ENCODE results near the gene DDAH1.
"Not testable (repeated sequence)": the region's sequence is repeated elsewhere in the genome, so short reads cannot be mapped to it uniquely, and the experiment has no call there.

Gene DDAH1

DNA sequence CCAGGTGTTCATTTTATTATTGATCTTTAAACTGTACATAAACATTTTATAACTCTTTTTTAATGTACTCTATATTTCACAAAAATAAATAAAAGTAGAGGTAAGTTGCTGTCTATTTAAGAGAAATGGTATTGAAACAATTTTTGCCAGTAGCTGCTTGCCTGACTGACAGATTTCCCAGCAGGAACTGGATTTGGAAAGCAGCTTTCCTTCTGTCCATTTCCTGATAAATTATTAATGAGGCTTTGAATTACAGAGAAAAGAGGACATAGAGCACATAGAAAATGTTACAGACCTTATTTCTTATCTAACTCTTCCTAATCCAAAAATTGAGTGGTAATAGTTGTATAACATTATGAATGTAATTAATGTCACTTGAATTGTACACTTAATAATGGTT, 108.8 kb downstream of the DDAH1 start:
- DNase-seq = no peak

DNA sequence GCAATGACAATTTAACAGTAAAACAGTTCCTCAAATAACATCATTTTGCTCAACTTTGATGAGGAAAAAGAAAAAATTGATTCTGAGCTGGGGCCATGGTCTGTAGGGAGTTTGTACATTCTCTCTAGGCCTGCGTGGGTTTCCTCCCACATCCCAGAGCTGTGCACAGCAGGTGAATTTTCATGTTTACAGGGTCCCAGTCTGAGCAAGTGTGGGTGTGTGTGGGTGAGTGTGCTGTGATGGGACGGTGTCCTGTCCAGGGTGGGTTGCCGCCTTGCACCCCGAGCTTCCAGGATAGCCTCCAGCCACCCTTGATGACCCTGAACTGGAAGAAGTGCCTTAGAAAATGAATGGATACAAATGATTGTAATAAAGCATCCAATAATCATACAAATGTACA, 112.9 kb downstream of the DDAH1 start:
- DNase-seq = no peak

DNA sequence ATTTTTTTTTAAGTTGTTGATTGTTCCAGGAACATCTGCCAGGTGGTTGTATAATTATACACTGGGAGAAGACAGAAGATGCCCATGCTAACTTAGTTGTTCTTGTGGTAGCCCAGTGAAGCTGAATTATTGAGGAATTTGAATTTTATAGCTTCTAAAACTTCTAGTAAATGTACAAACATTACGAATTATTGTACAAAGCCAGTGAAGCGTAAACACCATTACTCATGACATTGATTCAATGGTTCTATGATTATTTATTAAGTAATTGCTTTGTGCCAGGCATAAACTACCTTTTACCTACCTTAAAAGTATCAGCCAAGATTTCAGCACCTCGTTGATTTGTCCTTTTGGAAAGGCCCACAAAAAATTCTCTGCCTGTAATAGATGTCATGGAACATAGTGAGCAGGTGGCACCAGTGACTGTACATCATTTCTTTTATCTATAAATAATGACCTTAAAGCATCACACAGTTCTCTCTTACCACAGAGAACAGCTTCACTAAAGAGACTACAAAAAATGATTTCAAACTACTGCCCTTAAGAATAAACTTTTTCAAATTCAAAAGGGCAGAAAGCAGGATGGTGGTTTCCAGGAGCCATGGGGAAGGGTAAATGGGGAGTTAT, 113.6 kb downstream of the DDAH1 start:
- DNase-seq = no peak

DNA sequence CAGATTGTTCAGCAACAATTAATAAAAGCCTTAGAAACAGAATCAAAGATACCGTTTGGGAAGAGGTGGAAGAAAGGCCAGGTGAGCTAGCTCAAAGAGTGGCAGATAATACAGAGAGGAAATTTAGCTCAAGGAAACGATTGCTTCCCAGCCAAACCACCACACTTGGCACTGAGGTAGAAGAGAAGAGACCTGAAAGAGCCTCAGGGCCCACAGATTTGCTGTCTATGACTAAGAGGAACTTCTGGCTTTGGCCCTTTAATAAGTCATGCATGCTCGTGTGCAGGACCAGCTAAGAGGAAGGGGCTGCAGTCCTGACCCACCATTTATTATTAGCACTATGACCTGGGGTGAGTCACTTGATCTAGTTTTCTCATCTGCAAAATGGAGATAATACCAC, 115.7 kb downstream of the DDAH1 start:
- no peak for DNase-seq

DNA sequence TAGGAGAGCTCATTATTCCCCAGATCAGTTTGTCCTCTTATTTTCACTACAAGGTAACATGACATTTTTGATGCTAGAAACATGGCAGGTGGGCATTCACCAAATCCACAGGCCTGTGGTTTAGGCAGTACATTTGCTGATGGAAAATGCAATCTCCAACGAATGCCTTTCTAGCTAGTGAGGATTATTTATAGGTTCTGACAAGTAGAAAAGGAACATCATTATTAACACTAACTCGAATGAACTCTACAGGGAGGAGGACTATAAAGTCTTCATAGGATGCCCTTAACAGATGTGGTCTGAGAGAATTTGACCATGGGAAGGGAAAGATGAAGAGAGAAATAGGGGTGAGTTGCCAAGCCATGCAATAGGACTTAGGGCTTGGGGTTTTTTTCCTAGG, 117.1 kb downstream of the DDAH1 start:
- DNase-seq = no peak

DNA sequence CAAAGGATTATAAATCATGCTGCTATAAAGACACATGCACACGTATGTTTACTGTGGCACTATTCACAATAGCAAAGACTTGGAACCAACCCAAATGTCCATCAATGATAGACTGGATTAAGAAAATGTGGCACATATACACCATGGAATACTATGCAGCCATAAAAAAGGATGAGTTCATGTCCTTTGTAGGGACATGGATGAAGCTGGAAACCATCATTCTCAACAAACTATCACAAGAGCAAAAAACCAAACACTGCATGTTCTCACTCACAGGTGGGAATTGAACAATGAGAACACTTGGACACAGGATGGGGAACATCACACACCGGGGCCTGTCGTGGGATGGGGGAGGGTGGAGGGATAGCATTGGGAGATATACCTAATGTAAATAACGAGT, 117.7 kb downstream of the DDAH1 start:
- not testable (repeated sequence) for DNase-seq

DNA sequence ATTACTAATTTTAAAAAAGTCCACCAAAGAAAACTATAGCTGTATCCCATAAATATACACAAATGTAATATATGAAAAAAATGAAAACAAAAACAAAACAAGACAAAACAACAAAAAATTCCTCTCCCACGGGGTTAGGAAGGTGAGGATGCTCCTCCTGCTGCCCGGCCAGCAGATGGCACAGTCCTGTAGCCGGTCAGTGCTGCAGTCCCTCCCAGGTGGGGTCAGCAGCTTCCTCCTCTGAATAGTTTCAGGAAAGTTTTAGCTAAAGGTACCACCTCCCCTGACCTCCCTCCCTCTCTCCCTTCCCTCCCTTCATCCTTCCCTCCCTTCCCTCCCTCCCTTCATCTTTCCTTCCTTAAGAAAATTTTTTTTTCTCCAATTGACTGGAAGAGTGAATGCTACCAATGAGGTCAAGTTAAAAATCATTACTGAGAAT, 120.7 kb downstream of the DDAH1 start:
- no peak for DNase-seq

DNA sequence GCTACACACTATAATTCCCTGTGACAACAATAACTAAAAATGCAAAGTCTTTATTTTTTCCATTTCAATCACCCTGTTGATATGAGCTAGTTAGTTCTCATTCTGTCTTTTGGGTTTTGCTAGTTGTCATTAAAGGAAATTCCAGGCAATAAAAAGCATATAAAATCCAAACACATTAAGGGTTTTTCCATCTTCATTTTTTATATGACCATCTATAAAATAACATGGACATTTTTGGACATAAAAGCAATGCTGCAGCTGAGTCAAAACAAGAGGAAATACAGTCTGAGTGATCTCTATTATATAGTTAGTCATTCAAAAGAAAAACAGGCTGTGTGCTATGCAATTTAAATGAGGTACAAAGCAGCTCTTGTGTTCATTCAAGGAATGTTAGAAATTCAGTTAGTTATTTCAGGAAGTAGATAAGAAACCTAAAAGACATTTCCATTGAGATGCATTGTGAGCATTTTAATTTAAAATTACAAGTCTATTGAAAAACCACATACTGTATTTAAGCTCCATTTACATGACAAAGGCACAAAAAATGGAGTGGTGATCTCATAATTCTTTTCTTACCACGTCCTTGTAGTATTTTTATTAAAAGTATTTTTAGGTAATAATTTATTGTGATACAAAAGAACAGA, 121.2 kb downstream of the DDAH1 start:
- DNase-seq = no peak

DNA sequence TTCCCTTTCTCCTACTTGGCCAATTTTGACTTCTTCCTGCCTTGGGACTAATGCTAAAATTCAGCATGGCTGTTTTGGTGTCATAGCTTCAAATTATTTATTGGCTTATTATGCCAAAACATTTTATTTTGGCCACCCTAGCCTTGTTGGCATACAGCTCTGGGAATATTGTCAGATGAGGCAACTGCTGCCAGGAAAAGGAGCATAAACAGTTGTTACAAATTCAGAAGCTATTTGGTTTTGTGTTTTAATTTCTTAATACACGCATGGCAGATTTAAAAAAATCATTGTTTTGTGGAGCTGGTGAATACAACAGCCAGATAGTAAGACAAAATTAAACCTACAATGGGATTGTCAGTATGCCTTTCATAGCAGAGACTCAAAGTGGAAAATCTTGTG, 121.7 kb downstream of the DDAH1 start:
- no peak for DNase-seq

DNA sequence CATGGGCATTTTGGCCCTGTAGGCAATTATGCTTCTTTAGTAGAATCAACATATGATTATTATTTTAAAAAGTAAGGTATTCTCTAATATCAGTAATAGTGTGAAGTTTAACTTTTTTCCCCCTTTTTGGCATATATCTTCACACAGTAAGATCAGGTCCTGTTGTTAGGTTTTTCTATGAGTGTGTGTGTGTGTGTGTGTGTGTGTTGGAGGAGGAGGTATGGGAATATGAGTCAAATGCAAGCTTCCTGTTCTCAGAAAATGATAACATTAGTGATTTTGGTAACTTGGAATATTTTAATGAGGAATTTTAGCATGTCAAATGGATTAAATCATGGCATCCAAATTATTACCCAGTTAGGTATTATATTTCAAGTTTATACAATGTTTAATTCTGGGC, 122.8 kb downstream of the DDAH1 start:
- no peak for DNase-seq

DNA sequence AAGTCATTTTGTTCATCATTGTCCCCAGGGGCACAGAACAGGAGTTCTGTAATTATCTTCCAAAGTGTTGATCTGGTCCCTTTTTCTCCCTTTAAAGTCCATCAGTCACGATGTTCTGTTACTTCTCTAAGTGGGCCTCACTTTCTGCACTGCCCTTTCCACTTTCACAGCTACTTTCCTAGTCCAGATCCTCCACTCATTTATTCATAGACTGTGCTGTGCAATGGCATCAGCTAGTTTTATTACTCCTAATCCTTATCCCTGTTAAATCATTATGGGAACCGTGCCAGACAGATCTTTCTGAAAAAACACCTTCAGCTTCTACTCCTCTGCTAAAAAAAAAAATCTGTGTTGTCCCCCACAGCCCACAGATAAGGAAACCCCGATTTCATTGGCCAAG, 124.5 kb downstream of the DDAH1 start:
- DNase-seq = no peak

DNA sequence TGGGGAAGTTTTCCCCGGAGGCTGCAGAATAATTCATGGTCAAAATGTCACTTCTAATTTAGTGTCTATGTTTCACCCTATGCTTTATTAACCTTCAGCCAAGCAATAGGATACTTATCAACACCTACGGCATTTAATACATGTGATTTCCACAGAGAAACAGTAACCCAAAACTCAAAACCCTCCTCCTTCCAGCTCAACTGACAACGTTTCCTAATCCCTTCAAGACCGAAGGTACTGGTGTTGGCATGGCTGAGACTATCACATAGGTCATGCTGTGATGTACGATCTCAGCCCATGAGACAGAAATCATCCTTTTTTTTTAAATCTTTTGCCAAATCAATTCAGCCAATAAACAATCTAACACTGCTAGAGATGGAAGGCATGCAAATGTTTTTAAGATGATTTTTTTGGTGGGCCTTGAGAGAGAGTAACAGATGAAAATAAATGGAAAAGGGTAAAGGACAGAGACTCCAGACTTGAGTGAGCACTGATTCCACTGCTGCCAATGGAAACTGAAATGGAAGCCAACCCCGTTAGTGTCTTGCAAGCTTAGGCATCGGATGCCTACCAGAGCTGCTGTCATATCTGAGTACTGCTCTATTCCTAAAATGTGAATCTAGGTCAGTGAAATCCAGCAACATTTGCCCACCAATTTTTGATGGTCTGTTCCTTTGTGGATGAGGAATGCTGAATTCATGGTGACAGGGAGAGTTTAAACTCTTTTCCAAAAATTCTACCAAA, 125.1 kb downstream of the DDAH1 start:
- DNase-seq = no peak

DNA sequence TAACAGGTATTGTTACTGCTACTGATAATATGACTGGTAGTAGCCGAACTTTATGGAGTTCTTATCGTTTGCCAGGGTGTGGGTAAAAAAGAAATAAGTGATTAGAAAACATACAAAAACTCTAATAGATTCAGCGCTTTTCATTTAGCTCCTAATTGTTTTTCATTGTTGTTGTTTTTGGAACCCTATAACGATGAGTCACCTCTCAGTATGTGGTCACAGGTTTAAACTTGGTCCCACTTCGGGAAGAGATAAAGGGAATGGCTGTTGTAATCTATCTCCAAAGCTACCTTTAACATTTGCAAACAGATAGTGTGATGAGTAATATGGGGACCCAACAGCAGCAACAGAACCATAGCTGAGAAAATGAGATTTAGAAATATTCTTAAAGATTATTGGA, 125.9 kb downstream of the DDAH1 start:
- DNase-seq = no peak

DNA sequence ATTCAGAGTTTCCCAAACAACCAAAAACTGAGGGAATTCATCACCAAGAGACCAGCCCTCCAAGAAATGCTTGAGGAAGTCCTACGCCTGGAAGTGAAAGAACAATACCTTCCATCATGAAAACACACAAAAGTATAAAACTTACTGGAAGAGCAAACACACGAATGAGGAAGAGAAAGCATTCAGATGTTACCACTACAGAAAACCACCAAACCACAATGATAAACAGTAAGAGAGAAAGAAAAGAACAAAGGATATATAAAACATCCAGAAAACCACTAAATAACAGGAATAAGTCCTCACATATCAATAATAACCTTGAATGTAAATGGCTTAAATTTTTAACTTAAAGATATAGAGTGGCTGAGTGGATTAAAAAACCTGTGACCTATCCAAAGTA, 130.0 kb downstream of the DDAH1 start:
- DNase-seq = no peak

DNA sequence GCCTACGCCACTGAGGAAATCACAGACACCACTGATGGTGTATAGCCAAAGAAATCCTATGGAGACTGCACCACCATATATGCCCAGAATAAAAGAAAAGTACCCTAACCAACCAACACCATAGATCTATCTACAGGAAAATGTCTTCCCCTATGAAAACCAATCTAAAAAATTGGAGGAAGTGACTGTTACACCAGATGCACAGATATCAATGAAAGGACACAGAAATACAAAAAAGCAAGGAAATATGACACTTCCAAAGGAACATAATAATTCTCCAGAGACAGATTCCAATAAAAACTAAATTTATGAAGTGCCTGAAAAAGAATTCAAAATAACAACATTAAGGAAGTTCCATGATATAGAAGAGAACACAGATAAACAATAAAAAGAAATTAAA, 131.8 kb downstream of the DDAH1 start:
- no peak for DNase-seq

DNA sequence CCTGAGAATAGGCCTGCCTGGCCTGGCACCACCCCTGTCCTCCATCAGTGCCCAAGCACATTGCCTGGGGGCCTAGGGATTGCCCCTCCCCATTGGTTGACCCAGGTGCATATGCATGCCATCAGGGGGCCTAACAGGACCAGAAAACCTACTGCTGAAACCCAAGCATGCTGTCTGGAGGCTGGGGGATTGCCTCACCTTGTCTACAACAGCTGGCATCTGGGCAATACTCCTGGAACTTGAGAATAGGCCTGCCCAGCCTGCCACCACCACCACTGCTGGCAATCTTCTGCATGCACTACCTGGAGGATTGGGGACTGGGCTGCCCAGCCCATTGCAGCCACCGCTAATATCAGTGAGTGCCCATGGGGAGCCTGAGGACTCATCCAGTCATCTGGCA, 132.4 kb downstream of the DDAH1 start:
- no peak for DNase-seq

DNA sequence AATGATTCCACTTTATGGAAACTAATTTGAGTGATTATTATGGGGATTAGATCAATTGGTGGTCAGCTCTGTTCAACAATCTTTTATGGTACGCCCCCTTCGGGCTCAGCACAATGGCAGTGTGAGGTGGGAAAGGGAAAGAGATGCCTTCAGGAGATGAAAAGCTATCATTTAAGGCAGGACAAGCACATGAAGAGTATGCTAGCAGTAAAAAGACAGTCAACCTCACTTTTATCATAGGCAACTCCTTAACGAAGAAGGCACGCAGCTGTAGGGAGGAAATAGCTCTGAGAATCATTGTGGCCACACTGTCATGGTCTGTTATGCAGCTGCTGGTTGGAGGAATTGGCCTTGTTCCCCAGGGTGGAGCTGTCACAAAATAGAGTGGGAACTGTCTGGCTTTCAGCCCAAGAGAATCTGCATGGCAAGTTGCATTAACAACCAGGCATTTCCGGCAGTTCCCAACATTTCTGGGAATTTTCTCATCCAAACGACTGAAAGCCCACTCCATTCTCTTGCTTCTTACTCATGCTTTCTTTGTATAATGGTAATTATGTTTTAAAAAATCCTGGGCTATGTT, 134.2 kb downstream of the DDAH1 start:
- peak; percentile 75 for DNase-seq

DNA sequence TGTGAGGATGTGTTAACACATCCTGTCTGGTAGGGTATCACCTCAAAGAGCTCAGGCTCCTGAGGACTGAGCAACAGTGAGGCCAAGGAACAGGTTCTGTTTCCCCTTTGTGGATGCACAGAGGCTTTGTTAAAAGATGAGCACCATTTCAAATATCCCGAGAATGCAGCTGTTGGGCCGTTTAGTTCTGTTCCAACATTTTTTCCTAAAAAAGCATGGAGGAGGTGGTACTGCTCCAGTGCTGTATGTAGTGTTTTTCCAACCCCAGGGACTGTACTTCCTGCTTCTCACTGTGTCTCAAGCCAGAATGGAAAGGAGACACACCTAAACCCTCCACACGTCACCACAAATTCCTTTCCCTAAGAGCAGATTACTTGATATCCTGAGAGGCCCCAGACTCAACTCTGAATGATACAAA, 134.7 kb downstream of the DDAH1 start:
- no peak for DNase-seq

DNA sequence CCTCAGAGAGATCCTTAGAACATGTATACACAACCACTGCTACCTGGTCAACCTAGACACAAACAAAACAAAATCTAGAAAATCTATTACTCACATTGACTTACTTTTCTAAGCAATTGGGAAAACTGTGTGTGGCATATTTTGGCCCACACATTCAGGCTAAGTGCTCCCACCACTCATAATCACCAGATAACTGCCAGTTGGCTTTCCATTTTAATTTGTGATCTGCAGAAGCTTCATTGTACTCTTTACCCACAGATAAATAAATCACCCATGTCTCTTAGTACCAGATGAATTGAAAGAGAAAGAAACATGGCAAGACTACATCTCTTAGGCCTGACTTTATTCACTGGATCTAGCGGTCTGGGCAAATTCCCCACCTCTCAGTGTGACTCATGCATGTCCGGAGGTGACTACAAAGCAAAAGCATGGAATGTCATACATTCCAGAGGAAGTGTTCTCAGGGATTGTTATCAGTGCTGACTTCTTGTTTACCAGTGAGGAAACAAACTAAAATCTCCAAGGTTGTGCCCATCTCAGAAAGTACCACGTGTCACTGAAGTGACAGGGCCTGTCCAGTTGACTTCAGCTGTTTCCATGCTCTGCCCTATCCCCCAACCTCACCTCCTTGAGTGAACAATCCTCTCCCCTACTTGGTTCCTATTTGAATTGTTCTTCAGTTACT, 136.1 kb downstream of the DDAH1 start:
- peak; percentile 71 for DNase-seq

DNA sequence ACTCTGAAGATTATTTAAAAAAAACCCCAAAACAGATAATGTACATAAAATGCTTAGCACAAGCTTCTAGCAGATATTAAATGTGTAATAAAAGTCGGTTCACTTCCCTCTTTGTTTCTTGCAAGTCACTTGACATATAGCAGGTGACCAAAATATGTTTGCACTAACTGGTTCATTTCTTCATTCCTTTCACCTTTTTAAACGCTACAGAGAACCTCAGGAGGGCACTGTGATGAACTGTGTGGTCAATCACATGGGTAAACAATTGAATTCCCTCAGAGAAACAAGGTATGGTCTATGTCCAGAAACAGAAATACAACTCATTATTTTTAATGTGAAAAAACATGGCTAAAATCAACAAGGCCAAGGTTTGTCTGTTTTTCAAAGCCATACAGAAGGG, 137.2 kb downstream of the DDAH1 start:
- DNase-seq = no peak

DNA sequence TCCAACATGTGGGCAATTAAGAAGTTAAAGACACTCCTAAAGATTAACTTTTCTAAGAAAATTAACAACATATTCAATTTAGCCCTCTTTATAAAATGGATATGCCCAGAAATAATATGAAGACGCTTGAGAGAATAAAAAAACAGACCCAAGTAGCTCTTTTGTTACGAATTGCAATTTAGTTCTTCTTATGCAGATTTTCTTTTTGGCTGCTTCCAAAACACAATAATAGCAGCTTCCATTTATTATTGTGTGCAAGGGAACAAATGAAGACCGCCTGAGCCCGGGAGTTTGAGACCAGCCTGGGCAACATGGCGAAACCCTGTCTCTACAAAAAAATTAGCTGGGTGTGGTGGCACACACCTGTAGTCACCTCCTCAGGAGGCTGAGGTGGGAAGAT, 138.1 kb downstream of the DDAH1 start:
- DNase-seq = no peak

DNA sequence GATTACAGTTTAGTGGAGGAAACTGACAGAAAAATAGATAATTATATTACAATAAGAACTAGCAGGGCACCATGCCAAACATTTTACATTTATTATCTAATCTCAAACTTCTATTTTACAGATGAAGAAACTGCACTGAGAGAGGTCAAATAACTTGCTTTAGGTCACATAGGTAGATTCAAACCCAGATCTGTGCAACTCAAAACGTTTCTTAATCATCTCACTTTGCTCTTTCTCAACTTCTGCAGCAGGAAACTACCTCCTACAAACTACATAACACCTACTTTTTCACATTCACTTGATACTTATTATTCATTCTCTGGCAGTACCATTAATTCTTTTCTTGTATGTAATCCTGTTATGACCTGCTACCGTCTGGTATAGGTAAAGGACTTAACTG, 138.6 kb downstream of the DDAH1 start:
- no peak for DNase-seq

DNA sequence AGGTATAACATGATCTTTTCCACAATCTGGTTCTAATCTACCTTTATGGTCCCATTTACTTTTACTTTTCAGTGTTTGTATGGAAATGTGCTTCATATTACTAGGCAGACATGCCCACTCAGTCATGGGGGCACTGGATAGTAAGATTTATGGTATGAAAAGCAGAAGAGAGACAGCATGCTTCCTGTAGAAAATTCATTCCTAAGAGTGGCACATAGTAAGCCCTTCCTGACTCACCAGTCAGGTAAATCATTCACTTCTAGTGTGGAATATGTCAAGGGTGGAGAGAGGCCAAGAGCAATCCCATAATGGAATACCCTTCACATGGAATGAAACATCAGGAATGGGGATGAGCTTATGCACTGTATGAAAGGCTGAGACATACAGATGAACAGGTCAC, 139.0 kb downstream of the DDAH1 start:
- no peak for DNase-seq

DNA sequence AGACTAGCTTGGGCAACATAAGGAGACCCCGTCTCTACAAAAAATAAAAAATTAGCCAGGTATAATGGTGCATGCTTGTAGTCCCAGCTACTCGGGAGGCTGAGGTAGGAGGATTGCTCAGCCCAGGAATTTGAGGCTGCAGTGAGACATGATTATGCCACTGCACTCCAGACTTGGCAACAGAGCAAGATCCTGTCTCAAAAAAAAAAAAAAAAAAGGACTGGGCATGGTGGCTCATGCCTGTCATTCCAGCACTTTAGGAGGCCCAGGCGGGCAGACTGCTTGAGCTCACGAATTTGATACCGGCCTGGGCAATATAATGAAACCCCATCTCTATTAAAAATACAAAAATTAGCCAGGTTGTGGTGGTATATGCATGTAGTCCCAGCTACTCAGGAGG, 141.2 kb downstream of the DDAH1 start:
- DNase-seq = no peak

Measured in amniotic stem cell (primary cell).